ENCODE results near the gene EFR3B.
"Not testable (repeated sequence)": the region's sequence is repeated elsewhere in the genome, so short reads cannot be mapped to it uniquely, and the experiment has no call there.

The EFR3B gene

GRCh38 chr2:25150993-25151392 lies 109.1 kb downstream of the EFR3B start:
- DNase-seq (ENCODE audit: low spot score): not testable (repeated sequence)

- DNase-seq (ENCODE audit: low spot score): no peak
These were observed 109.8 kb downstream of the EFR3B start for GRCh38 chr2:25151718-25152117.

- no peak for DNase-seq (ENCODE audit: low spot score)
These were observed 113.5 kb downstream of the EFR3B start for GRCh38 chr2:25155401-25155800.

- DNase-seq (ENCODE audit: low spot score): no peak
These were observed 116.4 kb downstream of the EFR3B start for GRCh38 chr2:25158096-25158852.

- no peak for DNase-seq (ENCODE audit: low spot score)
These were observed 118.1 kb downstream of the EFR3B start for GRCh38 chr2:25159949-25160348.

- no peak for DNase-seq (ENCODE audit: low spot score)
These were observed 118.5 kb downstream of the EFR3B start for GRCh38 chr2:25160376-25160775.

GRCh38 chr2:25161055-25161781 lies 119.3 kb downstream of the EFR3B start:
- no peak for DNase-seq (ENCODE audit: low spot score)

GRCh38 chr2:25162061-25162460 lies 120.2 kb downstream of the EFR3B start:
- DNase-seq (ENCODE audit: low spot score): not testable (repeated sequence)

- DNase-seq (ENCODE audit: low spot score): no peak
These were observed 122.7 kb downstream of the EFR3B start for GRCh38 chr2:25164561-25164960.

GRCh38 chr2:25165992-25166875 lies 124.4 kb downstream of the EFR3B start:
- DNase-seq (ENCODE audit: low spot score): no peak

- peak; percentile 17 for DNase-seq (ENCODE audit: low spot score)
These were observed 126.6 kb downstream of the EFR3B start, which contains the start of gene POMC for GRCh38 chr2:25168256-25169072. TSS of gene POMC (minus strand) at chr2:25168580. CDS start at chr2:25164772, 3,808 bp downstream.

- DNase-seq (ENCODE audit: low spot score): no peak
These were observed 127.2 kb downstream of the EFR3B start for GRCh38 chr2:25169073-25169470.

GRCh38 chr2:25170888-25171287 lies 129.0 kb downstream of the EFR3B start:
- DNase-seq (ENCODE audit: low spot score): no peak

- no peak for DNase-seq (ENCODE audit: low spot score)
These were observed 131.8 kb downstream of the EFR3B start for GRCh38 chr2:25173719-25174118.

- no peak for DNase-seq (ENCODE audit: low spot score)
These were observed 132.5 kb downstream of the EFR3B start for GRCh38 chr2:25174192-25174861.

- no peak for DNase-seq (ENCODE audit: low spot score)
These were observed 134.3 kb downstream of the EFR3B start for GRCh38 chr2:25176138-25176537.

GRCh38 chr2:25176541-25177181 lies 134.8 kb downstream of the EFR3B start:
- no peak for DNase-seq (ENCODE audit: low spot score)

GRCh38 chr2:25177211-25177611 lies 135.3 kb downstream of the EFR3B start:
- DNase-seq (ENCODE audit: low spot score): no peak

GRCh38 chr2:25178976-25179375 lies 137.1 kb downstream of the EFR3B start:
- no peak for DNase-seq (ENCODE audit: low spot score)

- DNase-seq (ENCODE audit: low spot score): no peak
These were observed 142.4 kb downstream of the EFR3B start for GRCh38 chr2:25184254-25184653.

All from hepatic stellate cell (primary cell).